ENCODE data around the gene MOGAT2. TPM values are rescaled to one million over a fixed set of nuclear protein-coding genes. Genes with fewer than 3 reads are reported as not detected.

MOGAT2 gene
- total RNA-seq, 1 donor from 2014 or later: not detected

DNA sequence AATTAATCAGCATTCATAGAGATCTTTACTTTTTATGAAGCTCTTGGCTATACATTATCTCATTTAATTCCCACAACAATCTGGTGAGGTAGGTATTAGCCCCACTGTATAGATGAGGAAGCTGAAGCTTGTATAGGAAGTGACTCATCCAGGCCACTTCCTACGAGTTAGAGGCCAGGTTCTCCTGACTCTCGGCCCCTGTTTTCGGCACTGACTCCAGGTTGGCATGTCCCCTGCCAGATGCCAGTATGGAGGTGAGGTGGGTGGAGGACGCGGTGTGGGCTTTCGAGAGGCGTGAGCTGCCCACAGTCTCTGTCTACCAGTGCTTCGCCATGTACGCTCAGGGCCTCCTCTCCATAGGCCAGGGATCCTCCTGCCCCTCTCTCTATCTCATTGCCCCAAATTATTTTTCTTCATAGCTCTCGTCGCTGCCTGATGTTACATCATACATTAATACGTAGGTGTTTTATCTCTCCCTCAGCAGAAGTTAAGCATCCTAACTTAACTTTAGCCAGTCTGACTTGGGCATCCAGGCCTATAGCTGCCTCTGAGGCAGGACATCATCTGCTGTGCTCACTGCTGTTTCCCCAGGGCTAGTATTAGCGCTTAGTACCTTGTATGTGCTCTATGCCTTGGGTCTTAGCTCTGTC, 59.9 kb downstream of the MOGAT2 start:
- intact Hi-C loops (cut with micrococcal nuclease): loop anchor here (1.0 kb wide), 1 partner anchor 9 kb away; the partner anchor contains the start of gene DGAT2

DNA sequence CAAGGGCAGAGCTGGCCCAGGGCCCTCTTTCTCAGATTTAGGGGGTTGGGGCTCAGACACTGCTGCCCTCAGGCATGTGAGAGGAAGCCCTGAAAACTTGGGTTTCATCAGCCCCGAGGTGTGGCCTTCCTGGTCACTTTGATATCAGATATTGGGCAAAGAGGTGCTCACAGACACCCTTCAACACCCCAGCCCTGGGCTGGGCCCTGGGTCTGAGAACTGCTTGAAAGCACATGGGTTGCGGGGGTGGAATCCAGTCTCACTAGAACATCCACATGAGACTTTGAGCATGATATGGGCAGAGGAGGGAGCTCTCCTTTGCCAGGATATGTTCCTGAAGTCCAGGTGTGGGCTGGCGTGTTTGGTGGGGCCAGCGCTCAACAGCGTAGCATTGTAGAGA, 61.3 kb downstream of the MOGAT2 start:
- intact Hi-C loops (cut with micrococcal nuclease): no loop called here

DNA sequence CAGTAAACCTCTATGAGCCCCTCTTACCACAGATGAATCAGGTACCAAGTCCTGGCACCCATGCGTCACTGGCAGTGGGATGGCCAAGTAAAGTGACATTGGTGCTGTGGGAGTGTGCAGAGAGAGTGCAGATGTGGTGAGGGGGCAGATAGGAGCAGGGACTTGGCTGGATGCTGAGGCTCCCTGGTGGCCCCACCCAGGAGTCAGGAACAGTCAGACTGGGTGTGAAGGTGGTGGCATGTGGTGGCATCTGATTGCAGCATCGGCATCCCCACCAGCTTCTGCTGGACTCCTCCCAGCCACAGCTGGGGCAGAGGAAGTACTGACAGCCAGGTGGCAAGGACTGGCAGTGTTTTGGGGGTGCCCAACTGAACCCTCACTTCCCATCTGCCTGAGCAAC, 62.3 kb downstream of the MOGAT2 start:
- intact Hi-C loops (cut with micrococcal nuclease): no loop called here

DNA sequence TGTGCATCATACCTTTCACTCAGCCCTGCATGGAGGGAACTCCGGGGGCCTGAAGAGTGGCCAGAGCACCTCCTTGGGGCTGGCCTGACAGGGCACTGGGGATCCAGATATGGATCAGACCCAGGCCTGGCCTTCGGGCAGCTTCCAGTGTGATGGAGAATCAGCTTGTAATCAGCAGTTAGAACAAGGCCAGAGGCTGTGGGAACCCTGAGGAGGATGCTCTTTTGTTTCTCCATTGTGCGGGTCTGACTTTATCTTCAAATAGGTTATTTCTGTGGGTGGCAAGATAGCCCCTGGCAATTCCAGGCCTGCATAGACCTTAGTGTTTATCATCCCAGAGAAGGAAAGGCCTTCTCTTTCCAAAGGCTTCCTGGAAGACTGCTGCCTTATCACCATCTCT, 63.2 kb downstream of the MOGAT2 start:
- intact Hi-C loops (cut with micrococcal nuclease): no loop called here

DNA sequence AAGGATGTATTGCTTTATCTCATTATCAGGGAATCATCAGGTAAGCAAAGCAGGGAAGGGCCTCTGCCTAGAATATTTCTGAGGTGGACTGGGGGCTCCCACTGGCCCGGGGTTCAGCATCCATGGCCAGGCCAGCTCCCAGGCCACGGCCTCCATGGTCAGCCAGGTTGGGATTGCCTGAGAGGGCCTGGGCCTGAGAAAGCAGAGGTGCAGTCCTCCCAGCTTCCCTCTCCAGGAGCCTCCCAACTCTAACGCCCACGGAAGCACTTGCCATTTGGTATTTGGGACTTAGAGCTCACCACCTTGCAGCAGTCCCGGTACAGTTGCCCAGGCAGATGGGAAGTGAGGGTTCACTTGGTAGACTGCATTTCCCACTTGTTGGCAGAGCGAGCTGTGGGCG, 63.7 kb downstream of the MOGAT2 start:
- intact Hi-C loops (cut with micrococcal nuclease): no loop called here

DNA sequence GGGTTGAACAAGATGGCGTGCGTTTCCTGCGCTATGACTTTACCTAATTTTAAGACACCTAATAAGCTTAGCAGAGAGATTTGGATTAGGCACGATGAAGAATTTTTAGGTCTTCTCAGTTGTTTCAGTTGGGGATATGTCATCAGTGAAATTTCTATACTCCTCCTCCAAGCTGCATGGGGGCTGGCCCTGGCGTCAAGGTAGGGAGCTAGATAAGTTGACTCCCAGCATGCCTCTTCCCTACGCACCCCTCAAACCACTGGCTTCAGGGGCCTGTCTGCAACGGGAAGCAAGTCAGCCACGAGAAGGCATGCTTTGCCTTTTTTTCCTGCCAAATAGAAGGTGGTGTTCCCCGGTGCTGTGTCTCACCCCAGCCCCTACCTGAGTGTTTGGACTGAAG, 64.2 kb downstream of the MOGAT2 start:
- intact Hi-C loops (cut with micrococcal nuclease): no loop called here

Other genes with a start within 250 kb of the MOGAT2 start
- gene GDPD5, start 191.9 kb upstream of the MOGAT2 start, total RNA-seq: 23.7 and 25.9 TPM in 2 replicates
- 17.0 and 17.1 TPM in 2 replicates for gene SERPINH1, start 155.6 kb upstream of the MOGAT2 start, total RNA-seq
- gene MAP6, start 48.8 kb upstream of the MOGAT2 start, total RNA-seq: 8.4 and 8.6 TPM in 2 replicates
- 8.0 and 8.4 TPM in 2 replicates for gene DGAT2, start 50.9 kb downstream of the MOGAT2 start, total RNA-seq
- gene UVRAG, start 97.4 kb downstream of the MOGAT2 start, total RNA-seq: 18.5 and 21.7 TPM in 2 replicates

Data from T-helper 1 cell treated with Interleukin-12 subunit alpha and Interleukin-12 subunit beta and Interleukin-4 antibody, amounts not matched to agents 30 ng/mL and 1 ng/mL, for 36 hours (primary cell).